HepG2 (cell line): Measurements from ENCODE around the gene BPIFB2. TPM values are rescaled to one million over a fixed set of nuclear protein-coding genes. Genes with fewer than 3 reads are reported as not detected.

Source experiments
- CHCHD3 ChIP-seq: sonication (generic); formaldehyde crosslinking; IDR thresholded peaks from 2 replicates; pipeline ENCODE4 v1.8.0; 2022; ENCODE audit warnings: mild to moderate bottlenecking, missing genetic modification reagents, moderate library complexity
- EHMT2 ChIP-seq: fragments of 200-600 bp; sonication (generic); IDR thresholded peaks from 2 replicates; pipeline ENCODE4 v1.7.0; 2017; ENCODE audit warnings: antibody characterized with exemption, low read depth, low read length, borderline replicate concordance
- HCFC1 ChIP-seq: fragments of 150-350 bp; IDR thresholded peaks from 2 replicates; pipeline ENCODE4 v1.6.1; 2014; ENCODE audit warnings: low read depth, low read length
- PPARG ChIP-seq: conservative IDR thresholded peaks from 2 replicates; pipeline ENCODE4 v1.6.1; 2016; ENCODE audit warnings: missing biosample characterization, missing genetic modification reagents
- SRF ChIP-seq: IDR thresholded peaks from 2 replicates; pipeline ENCODE4 v1.6.1; 2011; ENCODE audit warnings: mild to moderate bottlenecking, low read depth, low read length, moderate library complexity
- ZBTB8A ChIP-seq: sonication (generic); formaldehyde crosslinking; IDR thresholded peaks from 2 replicates; pipeline ENCODE4 v1.4.0; 2020; ENCODE audit warnings: mild to moderate bottlenecking, low read depth, missing genetic modification reagents, borderline replicate concordance
- ZC3H4 ChIP-seq: sonication (generic); formaldehyde crosslinking; IDR thresholded peaks from 2 replicates; pipeline ENCODE4 v1.4.0; 2020; ENCODE audit warnings: missing genetic modification reagents, borderline replicate concordance
- ZFX ChIP-seq: sonication (generic); formaldehyde crosslinking; IDR thresholded peaks from 2 replicates; pipeline ENCODE4 v1.4.0; 2020; ENCODE audit warnings: mild to moderate bottlenecking, low read depth, missing genetic modification reagents, moderate library complexity
- ZMYM3 ChIP-seq: sonication (generic); formaldehyde crosslinking; IDR thresholded peaks from 2 replicates; pipeline ENCODE4 v1.5.1; 2020; ENCODE audit warnings: mild to moderate bottlenecking, missing genetic modification reagents
- ZNF205 ChIP-seq: IDR thresholded peaks from 2 replicates; pipeline ENCODE4 v1.6.1; 2018; ENCODE audit warnings: missing biosample characterization, missing genetic modification reagents
- ZNF24 ChIP-seq: fragments of 450-650 bp; IDR thresholded peaks from 2 replicates; pipeline ENCODE4 v1.6.1; 2017; ENCODE audit warnings: antibody characterized with exemption, mild to moderate bottlenecking
- ZNF264 ChIP-seq: sonication (generic); formaldehyde crosslinking; IDR thresholded peaks from 2 replicates; pipeline ENCODE4 v1.4.0; 2020; ENCODE audit warnings: missing genetic modification reagents
- ZNF564 ChIP-seq: sonication (generic); formaldehyde crosslinking; IDR thresholded peaks from 2 replicates; pipeline ENCODE4 v1.8.1; 2023; ENCODE audit warnings: mild to moderate bottlenecking, missing genetic modification reagents
- ZNF644 ChIP-seq: IDR thresholded peaks from 2 replicates; pipeline ENCODE4 v1.6.1; 2016; ENCODE audit warnings: low read depth
- polyA plus RNA-seq, 8 experiments: library from polyadenylated mRNA; depleted of rRNA in 3 of 8; stranded (reverse) in 7 of 8; unstranded in 1 of 8; fragments of >200 nt; fragmentation: Illumina TruSeq in 4 of 8; extraction: Trizol in 4 of 8; gene quantifications; 2 replicates each; pipeline versions ENCODE4 v1.2.1 to v1.2.3, GENCODE V29; 2011 to 2016; ENCODE audit warnings: low read depth in 4 of 8, missing spikeins in 1 of 8, mixed read lengths in 1 of 8; ENCODE audit not compliant: insufficient read depth in 1 of 8
- total RNA-seq, 5 experiments: library from RNA; depleted of rRNA; stranded (reverse); fragments of >200 nt; fragmentation: Illumina TruSeq; extraction: Trizol; gene quantifications; 2 replicates each; pipeline ENCODE4 v1.2.3, GENCODE V29; 2016; ENCODE audit warnings: low read depth in 1 of 5
- TF ChIP-seq, protein P1 (sequence below): sonication (generic); IDR thresholded peaks from 2 replicates; pipeline ENCODE4 v1.6.1; 2016; ENCODE audit warnings: low read depth, borderline replicate concordance
- TF ChIP-seq, protein P2 (sequence below): sonication (generic); formaldehyde crosslinking; IDR thresholded peaks from 2 replicates; pipeline ENCODE4 v1.8.1; 2023; ENCODE audit warnings: missing genetic modification reagents, inconsistent platforms, borderline replicate concordance
- TF ChIP-seq, protein P3 (sequence below): sonication (generic); formaldehyde crosslinking; IDR thresholded peaks from 2 replicates; pipeline ENCODE4 v1.4.0; 2020; ENCODE audit warnings: missing genetic modification reagents
- TF ChIP-seq, protein P4 (sequence below): sonication (generic); formaldehyde crosslinking; IDR thresholded peaks from 2 replicates; pipeline ENCODE4 v1.4.0; 2020; ENCODE audit warnings: missing genetic modification reagents

BPIFB2 gene
- total and polyA plus RNA-seq, 2 of the 13 experiments (the other 11 are each of a cell fraction or from before 2014, with no cell fraction given), result 54.5 to 902 TPM

DNA sequence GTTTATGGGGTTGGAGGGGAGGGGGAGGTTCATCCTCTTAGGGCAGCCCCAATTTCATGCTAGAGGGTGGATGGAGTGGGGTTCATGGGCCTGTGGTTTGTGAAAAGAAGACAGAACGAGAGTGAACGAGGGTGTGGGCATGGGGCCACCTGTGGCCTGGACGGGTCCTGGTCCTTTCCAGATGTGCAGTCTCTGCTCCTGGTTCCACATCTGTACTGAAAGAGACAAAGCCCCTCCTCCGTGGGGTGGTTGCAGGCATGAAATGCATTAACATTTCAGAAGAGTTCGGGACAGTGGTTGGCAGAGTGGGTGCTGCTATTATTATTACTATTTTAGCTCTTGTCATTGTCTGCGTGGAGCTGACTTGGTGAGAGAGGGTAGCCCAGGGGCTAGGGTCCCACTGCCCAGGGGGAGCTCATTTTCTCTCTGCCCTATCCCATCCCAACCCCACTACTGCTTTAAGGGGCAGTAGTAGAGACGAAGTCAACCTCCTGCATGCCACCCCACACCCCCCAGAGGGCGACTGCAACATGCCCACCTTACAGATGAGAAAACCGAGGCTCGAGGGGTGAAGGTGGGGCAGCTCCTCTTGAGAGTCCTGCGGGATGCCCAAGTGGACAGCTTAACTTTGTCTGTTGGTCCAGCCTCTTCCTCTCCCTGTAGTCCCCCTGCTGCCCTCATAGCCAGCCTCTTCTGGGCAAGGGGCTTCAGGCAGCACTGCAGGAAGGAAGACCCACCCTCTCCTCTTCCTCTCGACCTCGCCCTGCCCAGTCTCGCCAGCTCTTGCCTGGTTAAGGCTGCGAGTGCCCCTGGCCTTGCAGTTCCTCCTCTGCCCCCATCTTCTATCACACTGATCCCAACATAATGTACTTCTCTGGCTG lies 8.4 kb downstream of the BPIFB2 start (continued):
- TF ChIP-seq, protein P1, sequence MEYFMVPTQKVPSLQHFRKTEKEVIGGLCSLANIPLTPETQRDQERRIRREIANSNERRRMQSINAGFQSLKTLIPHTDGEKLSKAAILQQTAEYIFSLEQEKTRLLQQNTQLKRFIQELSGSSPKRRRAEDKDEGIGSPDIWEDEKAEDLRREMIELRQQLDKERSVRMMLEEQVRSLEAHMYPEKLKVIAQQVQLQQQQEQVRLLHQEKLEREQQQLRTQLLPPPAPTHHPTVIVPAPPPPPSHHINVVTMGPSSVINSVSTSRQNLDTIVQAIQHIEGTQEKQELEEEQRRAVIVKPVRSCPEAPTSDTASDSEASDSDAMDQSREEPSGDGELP, result no peak
- 0 out of 2 replicates have a peak, but pooled peaks have one; percentile 28 for TF ChIP-seq ZMYM3 (CRISPR knock-in tag)
- no peak for TF ChIP-seq ZBTB8A (CRISPR knock-in tag)
- TF ChIP-seq ZNF564 (CRISPR knock-in tag), result no peak
- no peak for TF ChIP-seq ZNF264 (CRISPR knock-in tag)
- TF ChIP-seq CHCHD3 (CRISPR knock-in tag), result 0 out of 2 replicates have a peak, but pooled peaks have one; percentile 49
- no peak for TF ChIP-seq ZNF205
- TF ChIP-seq PPARG (CRISPR knock-in tag), result no peak
- no peak for TF ChIP-seq ZFX (CRISPR knock-in tag)
- TF ChIP-seq, protein P2, sequence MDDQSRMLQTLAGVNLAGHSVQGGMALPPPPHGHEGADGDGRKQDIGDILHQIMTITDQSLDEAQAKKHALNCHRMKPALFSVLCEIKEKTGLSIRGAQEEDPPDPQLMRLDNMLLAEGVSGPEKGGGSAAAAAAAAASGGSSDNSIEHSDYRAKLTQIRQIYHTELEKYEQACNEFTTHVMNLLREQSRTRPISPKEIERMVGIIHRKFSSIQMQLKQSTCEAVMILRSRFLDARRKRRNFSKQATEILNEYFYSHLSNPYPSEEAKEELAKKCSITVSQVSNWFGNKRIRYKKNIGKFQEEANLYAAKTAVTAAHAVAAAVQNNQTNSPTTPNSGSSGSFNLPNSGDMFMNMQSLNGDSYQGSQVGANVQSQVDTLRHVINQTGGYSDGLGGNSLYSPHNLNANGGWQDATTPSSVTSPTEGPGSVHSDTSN, result no peak
- TF ChIP-seq SRF, result no peak
- TF ChIP-seq HCFC1, result no peak
- TF ChIP-seq, protein P3, sequence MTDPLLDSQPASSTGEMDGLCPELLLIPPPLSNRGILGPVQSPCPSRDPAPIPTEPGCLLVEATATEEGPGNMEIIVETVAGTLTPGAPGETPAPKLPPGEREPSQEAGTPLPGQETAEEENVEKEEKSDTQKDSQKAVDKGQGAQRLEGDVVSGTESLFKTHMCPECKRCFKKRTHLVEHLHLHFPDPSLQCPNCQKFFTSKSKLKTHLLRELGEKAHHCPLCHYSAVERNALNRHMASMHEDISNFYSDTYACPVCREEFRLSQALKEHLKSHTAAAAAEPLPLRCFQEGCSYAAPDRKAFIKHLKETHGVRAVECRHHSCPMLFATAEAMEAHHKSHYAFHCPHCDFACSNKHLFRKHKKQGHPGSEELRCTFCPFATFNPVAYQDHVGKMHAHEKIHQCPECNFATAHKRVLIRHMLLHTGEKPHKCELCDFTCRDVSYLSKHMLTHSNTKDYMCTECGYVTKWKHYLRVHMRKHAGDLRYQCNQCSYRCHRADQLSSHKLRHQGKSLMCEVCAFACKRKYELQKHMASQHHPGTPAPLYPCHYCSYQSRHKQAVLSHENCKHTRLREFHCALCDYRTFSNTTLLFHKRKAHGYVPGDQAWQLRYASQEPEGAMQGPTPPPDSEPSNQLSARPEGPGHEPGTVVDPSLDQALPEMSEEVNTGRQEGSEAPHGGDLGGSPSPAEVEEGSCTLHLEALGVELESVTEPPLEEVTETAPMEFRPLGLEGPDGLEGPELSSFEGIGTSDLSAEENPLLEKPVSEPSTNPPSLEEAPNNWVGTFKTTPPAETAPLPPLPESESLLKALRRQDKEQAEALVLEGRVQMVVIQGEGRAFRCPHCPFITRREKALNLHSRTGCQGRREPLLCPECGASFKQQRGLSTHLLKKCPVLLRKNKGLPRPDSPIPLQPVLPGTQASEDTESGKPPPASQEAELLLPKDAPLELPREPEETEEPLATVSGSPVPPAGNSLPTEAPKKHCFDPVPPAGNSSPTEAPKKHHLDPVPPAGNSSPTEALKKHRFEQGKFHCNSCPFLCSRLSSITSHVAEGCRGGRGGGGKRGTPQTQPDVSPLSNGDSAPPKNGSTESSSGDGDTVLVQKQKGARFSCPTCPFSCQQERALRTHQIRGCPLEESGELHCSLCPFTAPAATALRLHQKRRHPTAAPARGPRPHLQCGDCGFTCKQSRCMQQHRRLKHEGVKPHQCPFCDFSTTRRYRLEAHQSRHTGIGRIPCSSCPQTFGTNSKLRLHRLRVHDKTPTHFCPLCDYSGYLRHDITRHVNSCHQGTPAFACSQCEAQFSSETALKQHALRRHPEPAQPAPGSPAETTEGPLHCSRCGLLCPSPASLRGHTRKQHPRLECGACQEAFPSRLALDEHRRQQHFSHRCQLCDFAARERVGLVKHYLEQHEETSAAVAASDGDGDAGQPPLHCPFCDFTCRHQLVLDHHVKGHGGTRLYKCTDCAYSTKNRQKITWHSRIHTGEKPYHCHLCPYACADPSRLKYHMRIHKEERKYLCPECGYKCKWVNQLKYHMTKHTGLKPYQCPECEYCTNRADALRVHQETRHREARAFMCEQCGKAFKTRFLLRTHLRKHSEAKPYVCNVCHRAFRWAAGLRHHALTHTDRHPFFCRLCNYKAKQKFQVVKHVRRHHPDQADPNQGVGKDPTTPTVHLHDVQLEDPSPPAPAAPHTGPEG (CRISPR knock-in tag), result no peak
- TF ChIP-seq ZNF24, result no peak
- TF ChIP-seq EHMT2, result no peak
- TF ChIP-seq, protein P4, sequence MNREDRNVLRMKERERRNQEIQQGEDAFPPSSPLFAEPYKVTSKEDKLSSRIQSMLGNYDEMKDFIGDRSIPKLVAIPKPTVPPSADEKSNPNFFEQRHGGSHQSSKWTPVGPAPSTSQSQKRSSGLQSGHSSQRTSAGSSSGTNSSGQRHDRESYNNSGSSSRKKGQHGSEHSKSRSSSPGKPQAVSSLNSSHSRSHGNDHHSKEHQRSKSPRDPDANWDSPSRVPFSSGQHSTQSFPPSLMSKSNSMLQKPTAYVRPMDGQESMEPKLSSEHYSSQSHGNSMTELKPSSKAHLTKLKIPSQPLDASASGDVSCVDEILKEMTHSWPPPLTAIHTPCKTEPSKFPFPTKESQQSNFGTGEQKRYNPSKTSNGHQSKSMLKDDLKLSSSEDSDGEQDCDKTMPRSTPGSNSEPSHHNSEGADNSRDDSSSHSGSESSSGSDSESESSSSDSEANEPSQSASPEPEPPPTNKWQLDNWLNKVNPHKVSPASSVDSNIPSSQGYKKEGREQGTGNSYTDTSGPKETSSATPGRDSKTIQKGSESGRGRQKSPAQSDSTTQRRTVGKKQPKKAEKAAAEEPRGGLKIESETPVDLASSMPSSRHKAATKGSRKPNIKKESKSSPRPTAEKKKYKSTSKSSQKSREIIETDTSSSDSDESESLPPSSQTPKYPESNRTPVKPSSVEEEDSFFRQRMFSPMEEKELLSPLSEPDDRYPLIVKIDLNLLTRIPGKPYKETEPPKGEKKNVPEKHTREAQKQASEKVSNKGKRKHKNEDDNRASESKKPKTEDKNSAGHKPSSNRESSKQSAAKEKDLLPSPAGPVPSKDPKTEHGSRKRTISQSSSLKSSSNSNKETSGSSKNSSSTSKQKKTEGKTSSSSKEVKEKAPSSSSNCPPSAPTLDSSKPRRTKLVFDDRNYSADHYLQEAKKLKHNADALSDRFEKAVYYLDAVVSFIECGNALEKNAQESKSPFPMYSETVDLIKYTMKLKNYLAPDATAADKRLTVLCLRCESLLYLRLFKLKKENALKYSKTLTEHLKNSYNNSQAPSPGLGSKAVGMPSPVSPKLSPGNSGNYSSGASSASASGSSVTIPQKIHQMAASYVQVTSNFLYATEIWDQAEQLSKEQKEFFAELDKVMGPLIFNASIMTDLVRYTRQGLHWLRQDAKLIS (CRISPR knock-in tag), result no peak
- no peak for TF ChIP-seq ZNF644
- TF ChIP-seq ZC3H4 (CRISPR knock-in tag), result no peak
